Gastroesophageal sphincter (tissue), 4 donors: ENCODE results near the gene TOX4. TPM values are rescaled to one million over a fixed set of nuclear protein-coding genes. Genes with fewer than 3 reads are reported as not detected.
"Not testable (repeated sequence)": the region's sequence is repeated elsewhere in the genome, so short reads cannot be mapped to it uniquely, and the experiment has no call there.

Source experiments
- ATAC-seq: fragments of 150-250 bp; one replicate; pipeline ENCODE4 v1.9.1; 2016; ENCODE audit warnings: mild to moderate bottlenecking, moderate library complexity
- H3K27ac ChIP-seq, 4 donors: fragments of 200-600 bp; sonication (generic) in 3 of 4; 1 replicate in 3 of 4; 2 replicates in 1 of 4; pipeline ENCODE4 v1.5.1; 2016 to 2019
- H3K27me3 ChIP-seq: fragments of 200-600 bp; sonication (generic); one replicate; pipeline ENCODE4 v1.5.1; 2019
- H3K36me3 ChIP-seq, 2 donors: fragments of 200-600 bp; sonication (generic); one replicate each; pipeline ENCODE4 v1.5.1; 2019; ENCODE audit warnings: control low read depth in 1 of 2
- H3K4me1 ChIP-seq, 3 donors: fragments of 200-600 bp; sonication (generic); 1 replicate in 2 of 3; 2 replicates in 1 of 3; pipeline ENCODE4 v1.5.1; 2016 to 2019; ENCODE audit warnings: control low read depth in 2 of 3
- H3K4me3 ChIP-seq, 2 donors: fragments of 200-600 bp; sonication (generic); one replicate each; pipeline ENCODE4 v1.5.1; 2019; ENCODE audit warnings: mild to moderate bottlenecking in 1 of 2, moderate library complexity in 1 of 2
- H3K9me3 ChIP-seq, 3 donors: fragments of 200-600 bp; sonication (generic); one replicate each; pipeline ENCODE4 v1.5.1; 2017 to 2019; ENCODE audit warnings: control low read depth in 2 of 3
- EP300 ChIP-seq: sonication (generic); formaldehyde crosslinking; IDR thresholded peaks from one replicate; pipeline ENCODE4 v1.6.1; 2017; ENCODE audit warnings: antibody characterized with exemption, mild to moderate bottlenecking
- POLR2A ChIP-seq, 2 donors: fragments of 450-650 bp; IDR thresholded peaks; one replicate each; pipeline ENCODE4 v1.6.1; 2017; ENCODE audit warnings: antibody characterized with exemption in 2 of 2, mild to moderate bottlenecking in 2 of 2, moderate library complexity in 1 of 2
- POLR2AphosphoS5 ChIP-seq: sonication (generic); formaldehyde crosslinking; IDR thresholded peaks from one replicate; pipeline ENCODE4 v1.6.1; 2017; ENCODE audit warnings: antibody characterized with exemption
- WGBS, 2 donors: methylation state at CpG; one replicate each; pipeline ENCODE4 v1.1.5; 2018; ENCODE audit warnings: low coverage in 1 of 2; 5-methylcytosine and 5-hydroxymethylcytosine counted together
- total RNA-seq, 4 donors: library from RNA; depleted of rRNA; stranded (reverse); fragments of >200 nt; gene quantifications; one replicate each; pipeline ENCODE4 v1.1.0, GENCODE V29; 2016
- TF ChIP-seq, protein P1 (sequence below), 4 experiments: fragments of 200-600 bp in 2 of 4; fragments of 450-650 bp in 2 of 4; sonication (generic) in 1 of 4; IDR thresholded peaks; one replicate each; pipeline ENCODE4 v1.5.1; 2017 to 2019; ENCODE audit warnings: antibody characterized with exemption in 4 of 4, mild to moderate bottlenecking in 2 of 4, moderate library complexity in 2 of 4

The TOX4 gene
- total RNA-seq, 4 donors from 2014 or later, result 39.8 to 82.4 (median 62.3) TPM

DNA sequence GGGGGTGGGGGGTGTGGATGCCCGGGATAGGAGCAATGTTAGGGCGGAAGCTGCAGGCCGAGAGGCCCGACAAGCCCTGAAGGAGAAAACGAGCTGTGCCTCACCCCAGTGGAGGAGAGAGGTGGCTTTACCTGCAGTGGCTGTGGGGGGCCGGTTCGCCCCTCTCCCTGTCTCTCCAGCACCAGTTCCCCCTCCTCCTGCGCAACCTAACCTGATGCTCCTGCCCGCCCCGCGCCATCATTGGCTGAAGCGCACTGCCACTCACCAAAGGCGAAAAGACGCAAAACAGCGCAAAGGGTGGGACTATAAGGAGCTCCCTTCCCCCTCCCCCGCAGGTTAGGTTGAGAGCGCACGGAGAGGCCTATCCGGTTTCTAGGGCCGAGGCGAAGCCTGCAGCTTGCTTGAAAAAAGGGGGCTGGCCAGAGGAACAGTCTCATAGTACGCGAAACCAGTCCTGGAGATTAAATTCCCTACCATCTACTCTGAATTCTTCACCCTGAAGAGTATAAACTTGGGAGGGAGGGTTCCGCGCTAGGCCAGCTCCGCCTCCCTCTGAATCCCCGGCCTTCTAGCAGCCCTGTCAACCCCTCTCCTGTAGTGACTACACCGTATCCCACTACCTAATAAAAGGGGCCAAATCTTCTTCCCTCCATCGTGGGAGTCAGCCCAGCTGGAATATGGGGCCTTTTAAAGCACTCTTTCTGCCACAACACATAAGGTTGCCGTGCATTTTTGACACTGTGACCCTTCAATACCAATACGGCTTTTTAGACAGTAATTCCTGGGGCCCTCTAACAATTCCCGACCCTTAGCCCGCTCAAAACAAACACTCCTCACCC, 39.7 kb upstream of the TOX4 start:
- WGBS, 2 donors, result 1 to 11% methylated on average over 15 to 31 of the region's 33 CpGs
- Histone ChIP-seq H3K9me3 (no peaks in the 10 kb centered on the region), H3K27ac (peak overlapping the region; percentile 82 to 88 (median 88)), H3K27me3 (no peaks in the 10 kb centered on the region), H3K4me3 (peak overlapping the region; percentile 65 to 81), H3K36me3 (no peaks in the 10 kb centered on the region), H3K4me1 (peaks cover 0 to 33% (median 8%) of the 10 kb centered on the region in 3 donors)
- TF ChIP-seq EP300 (no peak), POLR2AphosphoS5 (peak; percentile 90), POLR2A (IDR thresholded peaks at IDR 0.05) (no peak)
- peak; percentile 100 for ATAC-seq

DNA sequence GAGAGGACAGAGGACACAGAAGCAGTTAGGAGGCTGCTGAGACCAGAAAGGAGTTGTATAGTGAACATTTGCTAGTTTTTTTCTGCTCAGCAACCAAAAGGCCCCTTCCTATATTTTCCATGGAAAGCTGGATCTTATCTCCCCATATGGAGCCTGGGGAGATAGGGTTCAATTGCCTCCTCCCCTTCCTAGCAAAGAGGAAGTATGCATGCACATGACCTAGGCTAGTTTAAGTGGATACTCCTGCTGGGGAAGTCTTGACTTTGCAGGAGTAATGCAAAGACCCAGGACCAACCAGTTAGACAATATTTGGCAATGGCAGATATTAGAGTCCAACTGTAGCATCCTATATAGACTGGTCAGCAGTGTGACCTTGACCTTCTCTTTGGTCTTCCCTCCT, 36.1 kb upstream of the TOX4 start:
- TF ChIP-seq EP300, result no peak
- TF ChIP-seq, protein P1, sequence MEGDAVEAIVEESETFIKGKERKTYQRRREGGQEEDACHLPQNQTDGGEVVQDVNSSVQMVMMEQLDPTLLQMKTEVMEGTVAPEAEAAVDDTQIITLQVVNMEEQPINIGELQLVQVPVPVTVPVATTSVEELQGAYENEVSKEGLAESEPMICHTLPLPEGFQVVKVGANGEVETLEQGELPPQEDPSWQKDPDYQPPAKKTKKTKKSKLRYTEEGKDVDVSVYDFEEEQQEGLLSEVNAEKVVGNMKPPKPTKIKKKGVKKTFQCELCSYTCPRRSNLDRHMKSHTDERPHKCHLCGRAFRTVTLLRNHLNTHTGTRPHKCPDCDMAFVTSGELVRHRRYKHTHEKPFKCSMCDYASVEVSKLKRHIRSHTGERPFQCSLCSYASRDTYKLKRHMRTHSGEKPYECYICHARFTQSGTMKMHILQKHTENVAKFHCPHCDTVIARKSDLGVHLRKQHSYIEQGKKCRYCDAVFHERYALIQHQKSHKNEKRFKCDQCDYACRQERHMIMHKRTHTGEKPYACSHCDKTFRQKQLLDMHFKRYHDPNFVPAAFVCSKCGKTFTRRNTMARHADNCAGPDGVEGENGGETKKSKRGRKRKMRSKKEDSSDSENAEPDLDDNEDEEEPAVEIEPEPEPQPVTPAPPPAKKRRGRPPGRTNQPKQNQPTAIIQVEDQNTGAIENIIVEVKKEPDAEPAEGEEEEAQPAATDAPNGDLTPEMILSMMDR (IDR thresholded peaks at IDR 0.05), result no peak
- no peak for TF ChIP-seq POLR2AphosphoS5
- no peak for TF ChIP-seq POLR2A (IDR thresholded peaks at IDR 0.05)

GRCh38 chr14:21442657-21443056, 34.3 kb upstream of the TOX4 start:
- H3K4me1 ChIP-seq, result peaks cover 0 to 11% (median 5%) of the 10 kb centered on the region in 3 donors
- H3K4me3 ChIP-seq, H3K36me3 ChIP-seq, H3K9me3 ChIP-seq, H3K27me3 ChIP-seq, ATAC-seq, H3K27ac ChIP-seq: not testable (repeated sequence)
- WGBS, 2 donors, result no CpG with 5 or more reads among the region's 1 CpG

More for the DNA sequence above, 36.1 kb upstream of the TOX4 start:
- H3K27me3 ChIP-seq, result no peaks in the 10 kb centered on the region
- H3K27ac ChIP-seq, result no peak overlapping the region
- no peaks in the 10 kb centered on the region for H3K9me3 ChIP-seq
- ATAC-seq, result no peak
- H3K4me1 ChIP-seq, result peaks cover 0 to 19% (median 5%) of the 10 kb centered on the region in 3 donors
- no peak overlapping the region for H3K4me3 ChIP-seq
- no peaks in the 10 kb centered on the region for H3K36me3 ChIP-seq

- H3K27me3 ChIP-seq, result no peaks in the 10 kb centered on the region
- H3K4me1 ChIP-seq, result peaks cover 0 to 57% (median 6%) of the 10 kb centered on the region in 3 donors
- H3K36me3 ChIP-seq, result peaks cover 0 to 10% of the 10 kb centered on the region in 2 donors
- H3K27ac ChIP-seq, result no peak overlapping the region
- WGBS, 2 donors, result 96% methylated on average over 1 of the region's 1 CpG; no CpG with 5 or more reads in 1 of the 2 donors
- no peaks in the 10 kb centered on the region for H3K9me3 ChIP-seq
- H3K4me3 ChIP-seq, result no peak overlapping the region
- no peak for TF ChIP-seq POLR2A (IDR thresholded peaks at IDR 0.05)
- TF ChIP-seq, protein P1 (IDR thresholded peaks at IDR 0.05), result no peak
- no peak for ATAC-seq
Measured at GRCh38 chr14:21449899-21450216, 27.1 kb upstream of the TOX4 start.

DNA sequence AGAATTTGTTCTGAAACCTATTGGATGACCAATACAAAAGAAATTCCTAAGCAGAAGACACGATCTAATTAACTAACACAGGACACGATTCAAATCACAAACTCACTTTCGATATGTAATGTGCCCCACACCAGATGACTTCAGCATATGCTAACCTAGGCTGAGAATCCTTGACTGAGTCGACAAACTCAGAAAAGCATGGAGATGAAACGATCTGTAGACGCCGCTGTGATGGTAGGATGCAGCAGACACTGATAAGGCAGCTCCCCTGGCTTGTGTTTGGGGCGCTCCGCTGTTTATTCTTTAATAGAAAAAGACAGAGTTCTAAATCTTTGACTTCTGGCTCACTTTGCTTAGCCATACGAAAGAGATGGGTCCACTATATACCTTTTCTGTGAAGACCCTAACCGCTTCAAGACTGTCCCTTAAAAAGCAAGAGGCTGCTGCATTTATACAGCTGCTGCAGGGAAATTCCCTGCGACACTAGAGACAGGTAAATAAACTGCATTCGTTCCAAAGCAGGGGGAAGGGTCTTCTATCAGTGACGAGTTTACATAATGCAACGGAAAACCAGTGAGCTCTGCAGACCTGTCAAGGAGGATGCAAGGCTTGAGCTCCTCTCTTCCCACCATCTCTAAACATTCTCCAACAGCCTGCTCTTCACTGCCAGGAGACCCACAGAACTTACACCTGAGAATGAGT, 22.0 kb upstream of the TOX4 start:
- H3K36me3 ChIP-seq, result peaks cover 0 to 21% of the 10 kb centered on the region in 2 donors
- peaks cover 0 to 54% (median 9%) of the 10 kb centered on the region in 3 donors for H3K4me1 ChIP-seq
- 18 to 23% methylated on average over 12 to 13 of the region's 15 CpGs for WGBS, 2 donors
- no peak for ATAC-seq
- peak overlapping the region; percentile 68 to 88 for H3K4me3 ChIP-seq
- no peaks in the 10 kb centered on the region for H3K27me3 ChIP-seq
- TF ChIP-seq POLR2A (IDR thresholded peaks at IDR 0.05) (no peak), EP300 (no peak)
- H3K9me3 ChIP-seq, result no peaks in the 10 kb centered on the region
- peak overlapping the region in 3 of 4 donors; percentile 89 to 96 (median 94) for H3K27ac ChIP-seq

DNA sequence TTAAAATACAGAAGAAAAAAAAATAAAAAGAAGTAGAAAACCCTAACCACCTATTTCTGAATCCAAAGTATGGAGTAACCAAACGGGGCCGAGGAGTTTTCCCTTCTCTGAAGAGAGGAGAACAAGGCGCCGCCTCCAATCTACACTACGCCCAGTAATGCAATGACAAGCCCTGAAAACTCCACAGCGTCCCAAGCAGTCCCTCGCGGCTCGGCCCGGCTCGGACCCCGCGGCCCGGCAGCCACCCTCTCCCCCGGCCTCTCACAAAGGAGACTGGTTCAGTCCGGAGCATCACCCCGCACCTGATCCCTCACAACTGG, 21.4 kb upstream of the TOX4 start:
- Histone ChIP-seq H3K9me3 (no peaks in the 10 kb centered on the region), H3K36me3 (peaks cover 0 to 27% of the 10 kb centered on the region in 2 donors), H3K4me3 (peak overlapping the region; percentile 68 to 88), H3K27me3 (no peaks in the 10 kb centered on the region), H3K27ac (peak overlapping the region; percentile 66 to 96 (median 92)), H3K4me1 (peaks cover 0 to 48% (median 9%) of the 10 kb centered on the region in 3 donors)
- ATAC-seq, result peak; percentile 6
- WGBS, 2 donors, result 0 to 1% methylated on average over 1 to 12 of the region's 17 CpGs
- no peak for TF ChIP-seq POLR2A (IDR thresholded peaks at IDR 0.05)
- no peak for TF ChIP-seq POLR2AphosphoS5
- no peak for TF ChIP-seq EP300
- TF ChIP-seq, protein P1 (IDR thresholded peaks at IDR 0.05), result no peak
